Measurements from ENCODE around the gene TXNRD2.

The TXNRD2 gene

GRCh38 chr22:19982991-19983578 lies 41.5 kb upstream of the TXNRD2 start:
- no peak for DNase-seq (ENCODE audit: low spot score)
- H3K36me3 ChIP-seq (ENCODE audit: low read depth): peaks cover 7% of the 10 kb centered on the region; the same call in 1 of the 2 replicates
- H3K9me3 ChIP-seq (ENCODE audit: severe bottlenecking): peaks cover 2% of the 10 kb centered on the region
- H3K27ac ChIP-seq (ENCODE audit: poor library complexity, severe bottlenecking): peak overlapping the region; percentile 39
- ATAC-seq (ENCODE audit: low read depth): no peak
- H3K27me3 ChIP-seq (ENCODE audit: insufficient read depth, poor library complexity, severe bottlenecking): no peaks in the 10 kb centered on the region
- TF ChIP-seq CTCF (IDR thresholded peaks at IDR 0.05; ENCODE audit: poor library complexity, severe bottlenecking): no peak
- H3K4me3 ChIP-seq (ENCODE audit: severe bottlenecking): no peak overlapping the region
- peaks cover 23% of the 10 kb centered on the region for H3K4me1 ChIP-seq (ENCODE audit: insufficient read depth, poor library complexity, severe bottlenecking)

- peak overlapping the region; percentile 39 for H3K27ac ChIP-seq (ENCODE audit: poor library complexity, severe bottlenecking)
- DNase-seq (ENCODE audit: low spot score) (no peak), ATAC-seq (ENCODE audit: low read depth) (no peak)
- no peaks in the 10 kb centered on the region for H3K27me3 ChIP-seq (ENCODE audit: insufficient read depth, poor library complexity, severe bottlenecking)
- peaks cover 2% of the 10 kb centered on the region for H3K9me3 ChIP-seq (ENCODE audit: severe bottlenecking)
- H3K4me1 ChIP-seq (ENCODE audit: insufficient read depth, poor library complexity, severe bottlenecking): peaks cover 23% of the 10 kb centered on the region
- TF ChIP-seq CTCF (IDR thresholded peaks at IDR 0.05; ENCODE audit: poor library complexity, severe bottlenecking): no peak
- peaks cover 7% of the 10 kb centered on the region; the same call in 1 of the 2 replicates for H3K36me3 ChIP-seq (ENCODE audit: low read depth)
- H3K4me3 ChIP-seq (ENCODE audit: severe bottlenecking): no peak overlapping the region
These were observed 40.6 kb upstream of the TXNRD2 start for GRCh38 chr22:19981961-19982920.

GRCh38 chr22:19981171-19981960 lies 39.7 kb upstream of the TXNRD2 start:
- Histone ChIP-seq H3K4me3 (ENCODE audit: severe bottlenecking) (no peak overlapping the region), H3K4me1 (ENCODE audit: insufficient read depth, poor library complexity, severe bottlenecking) (peaks cover 23% of the 10 kb centered on the region), H3K27me3 (ENCODE audit: insufficient read depth, poor library complexity, severe bottlenecking) (no peaks in the 10 kb centered on the region), H3K36me3 (ENCODE audit: low read depth) (peaks cover 7% of the 10 kb centered on the region; the same call in 1 of the 2 replicates), H3K27ac (ENCODE audit: poor library complexity, severe bottlenecking) (no peak overlapping the region), H3K9me3 (ENCODE audit: severe bottlenecking) (peaks cover 2% of the 10 kb centered on the region)
- no peak for DNase-seq (ENCODE audit: low spot score)
- ATAC-seq (ENCODE audit: low read depth): no peak
- TF ChIP-seq CTCF (IDR thresholded peaks at IDR 0.05; ENCODE audit: poor library complexity, severe bottlenecking): no peak

- Histone ChIP-seq H3K4me3 (ENCODE audit: severe bottlenecking) (no peak overlapping the region), H3K4me1 (ENCODE audit: insufficient read depth, poor library complexity, severe bottlenecking) (peaks cover 25% of the 10 kb centered on the region), H3K27ac (ENCODE audit: poor library complexity, severe bottlenecking) (no peak overlapping the region), H3K36me3 (ENCODE audit: low read depth) (peaks cover 7% of the 10 kb centered on the region; the same call in 1 of the 2 replicates), H3K27me3 (ENCODE audit: insufficient read depth, poor library complexity, severe bottlenecking) (no peaks in the 10 kb centered on the region), H3K9me3 (ENCODE audit: severe bottlenecking) (peaks cover 2% of the 10 kb centered on the region)
- ATAC-seq (ENCODE audit: low read depth) (no peak), DNase-seq (ENCODE audit: low spot score) (no peak)
- no peak for TF ChIP-seq CTCF (IDR thresholded peaks at IDR 0.05; ENCODE audit: poor library complexity, severe bottlenecking)
These were observed 39.1 kb upstream of the TXNRD2 start for GRCh38 chr22:19980766-19981165.
